Body of pancreas (tissue), 4 donors: ENCODE data around the gene PCNX1. TPM values are rescaled to one million over a fixed set of nuclear protein-coding genes. Genes with fewer than 3 reads are reported as not detected.

Source experiments
- ATAC-seq: fragments of 150-250 bp; one replicate; pipeline ENCODE4 v1.9.1; 2016
- DNase-seq, 4 donors: peaks; one replicate each; pipeline ENCODE4 v3.0.0-alpha.2; 2019
- H3K27ac ChIP-seq, 4 donors: fragments of 200-600 bp; sonication (generic); 1 replicate in 3 of 4; 2 replicates in 1 of 4; pipeline versions ENCODE4 v1.5.1 to v1.6.1; 2016 to 2019; ENCODE audit warnings: mild to moderate bottlenecking in 1 of 4, mixed read lengths in 1 of 4, moderate library complexity in 1 of 4
- H3K27me3 ChIP-seq, 2 donors: fragments of 200-600 bp; sonication (generic); one replicate each; pipeline ENCODE4 v1.6.0; 2016; ENCODE audit warnings: mild to moderate bottlenecking in 1 of 2
- H3K36me3 ChIP-seq, 2 donors: fragments of 200-600 bp; sonication (generic); replicated peaks in 1 of 2; 2 replicates each; pipeline ENCODE4 v1.5.1; 2016; ENCODE audit warnings: low read depth in 2 of 2; ENCODE audit not compliant: insufficient read depth in 1 of 2
- H3K4me1 ChIP-seq: fragments of 200-600 bp; sonication (generic); one replicate; pipeline ENCODE4 v1.6.0; 2016
- H3K4me3 ChIP-seq, 2 donors: fragments of 200-600 bp; sonication (generic); 1 replicate in 1 of 2; 2 replicates in 1 of 2; pipeline ENCODE4 v1.5.1; 2016 to 2019
- H3K9me3 ChIP-seq, 3 donors: fragments of 200-600 bp; sonication (generic); 1 replicate in 2 of 3; 2 replicates in 1 of 3; pipeline ENCODE4 v1.5.1; 2016
- CTCF ChIP-seq, 7 experiments: fragments of 450-650 bp in 4 of 7; fragments of 200-600 bp in 3 of 7; sonication (generic) in 3 of 7; IDR thresholded peaks; one replicate each; pipeline ENCODE4 v1.5.1; 2016 to 2019; ENCODE audit warnings: antibody characterized with exemption in 7 of 7
- POLR2A ChIP-seq, 3 donors: fragments of 450-650 bp; IDR thresholded peaks; one replicate each; pipeline ENCODE4 v1.6.1; 2016; ENCODE audit warnings: antibody characterized with exemption in 3 of 3, mild to moderate bottlenecking in 2 of 3
- WGBS, 2 donors: methylation state at CpG; one replicate each; pipeline ENCODE4 v1.1.5; 2017; 5-methylcytosine and 5-hydroxymethylcytosine counted together
- intact Hi-C: fragments of 100-400 bp; cut with DNase I; formaldehyde crosslinking; loops from one replicate; pipeline ENCODE4 v1.15.1; 2023
- total RNA-seq, 2 donors: library from RNA; depleted of rRNA; stranded (reverse); fragments of >200 nt; gene quantifications; one replicate each; pipeline ENCODE4 v1.1.0, GENCODE V29; 2016

Gene PCNX1
- total RNA-seq, 2 donors from 2014 or later = 25.4 to 94.3 TPM

- DNase-seq (no peak), ATAC-seq (no peak)
- H3K27ac ChIP-seq = no peak overlapping the region
- H3K27me3 ChIP-seq = no peaks in the 10 kb centered on the region
- H3K9me3 ChIP-seq = no peaks in the 10 kb centered on the region
- intact Hi-C loops = no loop called here
- peaks cover 8 to 13% of the 10 kb centered on the region in 2 donors for H3K36me3 ChIP-seq
- TF ChIP-seq POLR2A (IDR thresholded peaks at IDR 0.05) (no peak), CTCF (IDR thresholded peaks at IDR 0.05) (no peak)
- H3K4me3 ChIP-seq = no peak overlapping the region
- H3K4me1 ChIP-seq = peaks cover 9% of the 10 kb centered on the region
Measured at GRCh38 chr14:71113376-71113775, 206.1 kb downstream of the PCNX1 start.

DNA sequence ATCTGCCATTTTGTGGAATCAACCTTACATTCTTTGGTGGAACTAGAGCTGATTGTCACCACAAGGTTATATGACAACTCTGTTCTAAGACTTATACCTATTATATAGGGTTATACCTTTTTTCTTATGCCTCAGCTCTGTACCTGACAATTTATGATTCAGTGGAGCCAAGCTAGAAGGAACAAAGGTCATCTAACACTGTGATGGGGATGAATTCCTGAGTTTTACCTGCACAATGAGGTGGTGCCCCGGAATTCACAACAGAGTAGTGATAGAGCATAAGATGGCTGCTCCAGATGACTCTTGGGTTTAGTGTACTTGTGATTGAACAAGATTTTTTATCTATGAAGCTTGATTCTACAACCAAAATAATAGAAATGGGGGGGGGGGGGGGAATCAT lies 207.3 kb downstream of the PCNX1 start:
- H3K27ac ChIP-seq = no peak overlapping the region
- H3K36me3 ChIP-seq = peaks cover 3 to 8% of the 10 kb centered on the region in 2 donors
- ATAC-seq (no peak), DNase-seq (no peak)
- no peaks in the 10 kb centered on the region for H3K27me3 ChIP-seq
- H3K4me3 ChIP-seq = no peak overlapping the region
- H3K9me3 ChIP-seq = no peaks in the 10 kb centered on the region
- intact Hi-C loops = no loop called here
- 94 to 100% methylated on average over 1 of the region's 1 CpG for whole genome bisulfite sequencing, 2 donors
- TF ChIP-seq POLR2A (IDR thresholded peaks at IDR 0.05) (no peak), CTCF (IDR thresholded peaks at IDR 0.05) (no peak)
- H3K4me1 ChIP-seq = peaks cover 17% of the 10 kb centered on the region

- intact Hi-C loops = no loop called here
- TF ChIP-seq POLR2A (IDR thresholded peaks at IDR 0.05) (no peak), CTCF (IDR thresholded peaks at IDR 0.05) (no peak)
- Histone ChIP-seq H3K27ac (no peak overlapping the region), H3K4me3 (no peak overlapping the region), H3K36me3 (peaks cover 0 to 3% of the 10 kb centered on the region in 2 donors), H3K4me1 (peaks cover 17% of the 10 kb centered on the region), H3K9me3 (no peaks in the 10 kb centered on the region), H3K27me3 (no peaks in the 10 kb centered on the region)
- ATAC-seq (no peak), DNase-seq (no peak)
- WGBS, 2 donors = 85 to 95% methylated on average over 2 of the region's 2 CpGs
Measured at GRCh38 chr14:71115306-71115705, 208.0 kb downstream of the PCNX1 start.

GRCh38 chr14:71115821-71116567 lies 208.7 kb downstream of the PCNX1 start:
- 95 to 96% methylated on average over 7 of the region's 7 CpGs for WGBS, 2 donors
- H3K27me3 ChIP-seq = no peaks in the 10 kb centered on the region
- TF ChIP-seq CTCF (IDR thresholded peaks at IDR 0.05) (no peak), POLR2A (IDR thresholded peaks at IDR 0.05) (no peak)
- peaks cover 17% of the 10 kb centered on the region for H3K4me1 ChIP-seq
- ATAC-seq (no peak), DNase-seq (no peak)
- H3K27ac ChIP-seq = no peak overlapping the region
- intact Hi-C loops = no loop called here
- H3K9me3 ChIP-seq = no peaks in the 10 kb centered on the region
- H3K36me3 ChIP-seq = no peaks in the 10 kb centered on the region
- no peak overlapping the region for H3K4me3 ChIP-seq

DNA sequence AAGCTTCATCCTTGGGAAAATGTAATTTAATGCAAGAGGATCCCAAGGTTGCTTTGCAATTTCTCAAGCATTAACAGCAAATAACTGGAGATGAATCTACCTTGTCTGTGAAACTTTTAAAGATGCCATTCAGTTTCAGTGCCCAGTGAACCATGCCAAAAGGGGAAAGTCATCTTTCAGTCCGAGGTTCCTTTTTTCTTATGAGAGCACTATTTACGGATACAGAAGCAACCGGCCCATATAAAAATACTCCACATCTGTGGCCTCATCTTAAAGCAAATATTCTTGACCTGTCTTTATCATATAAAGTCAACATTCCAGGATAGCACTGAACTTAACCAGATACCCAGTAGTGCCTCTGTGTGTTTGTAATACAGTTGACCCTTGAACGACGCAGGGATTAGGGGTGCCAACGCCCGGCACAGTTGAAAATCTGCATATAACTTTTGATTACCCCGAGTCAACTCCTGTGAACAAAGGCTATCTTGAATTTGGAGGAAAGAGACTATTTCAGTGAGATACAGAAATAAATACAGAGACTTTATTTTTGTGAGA lies 209.4 kb downstream of the PCNX1 start:
- H3K27me3 ChIP-seq = no peaks in the 10 kb centered on the region
- no peak for TF ChIP-seq POLR2A (IDR thresholded peaks at IDR 0.05)
- TF ChIP-seq CTCF (IDR thresholded peaks at IDR 0.05) = no peak
- H3K4me1 ChIP-seq = peaks cover 17% of the 10 kb centered on the region
- intact Hi-C loops = no loop called here
- no peak overlapping the region for H3K27ac ChIP-seq
- H3K36me3 ChIP-seq = no peaks in the 10 kb centered on the region
- WGBS, 2 donors = 38 to 42% methylated on average over 8 of the region's 8 CpGs
- H3K4me3 ChIP-seq = no peak overlapping the region
- DNase-seq = no peak
- no peak for ATAC-seq
- no peaks in the 10 kb centered on the region for H3K9me3 ChIP-seq
